Activated B cell treated with CpG ODN at 0.5 μM for 24 hours (primary cell): Measurements from ENCODE around the gene SCAMP5. TPM values are rescaled to one million over a fixed set of nuclear protein-coding genes. Genes with fewer than 3 reads are reported as not detected.

Experiments
- ATAC-seq: fragments of 200-7000 bp; cut with Tn5 transposase; one replicate; pipeline ENCODE4 v1.10.0; 2021; ENCODE audit warnings: low read depth, mild to moderate bottlenecking, moderate library complexity
- CTCF ChIA-PET: fragments of 350-600 bp; sonication (Branson Sonifier 250); formaldehyde crosslinking; loops from one replicate; lab custom pipeline; 2021; ENCODE audit warnings: antibody characterized with exemption; lab: Charles Lee
- POLR2A ChIA-PET: fragments of 350-600 bp; sonication (Branson Sonifier 250); formaldehyde crosslinking; loops from one replicate; lab custom pipeline; 2021; ENCODE audit warnings: antibody characterized with exemption; lab: Charles Lee
- DNase-seq: peaks from one replicate; pipeline ENCODE4 v3.0.0; 2022
- H3K27ac Mint-ChIP-seq: one replicate; pipeline ENCODE4 v1.8.0; 2020; ENCODE audit warnings: mixed read lengths
- H3K27me3 Mint-ChIP-seq: one replicate; pipeline ENCODE4 v1.8.0; 2021; ENCODE audit warnings: mixed read lengths
- H3K36me3 Mint-ChIP-seq: one replicate; pipeline ENCODE4 v1.8.0; 2021; ENCODE audit warnings: low read depth, mixed read lengths
- H3K4me1 Mint-ChIP-seq: one replicate; pipeline ENCODE4 v1.8.0; 2021; ENCODE audit warnings: mixed read lengths
- H3K4me3 Mint-ChIP-seq: one replicate; pipeline ENCODE4 v1.8.0; 2020; ENCODE audit warnings: mild to moderate bottlenecking, mixed read lengths
- H3K9me3 Mint-ChIP-seq: one replicate; pipeline ENCODE4 v1.8.0; 2020; ENCODE audit warnings: mixed read lengths
- intact Hi-C: fragments of 100-400 bp; cut with micrococcal nuclease; formaldehyde crosslinking; loops from one replicate; pipeline ENCODE4 v1.15.1; 2024
- total RNA-seq: library from RNA; stranded (reverse); gene quantifications from 2 replicates; pipeline ENCODE4 v1.2.3, GENCODE V29; 2022
- TF ChIP-seq, protein P1 (sequence below): fragments of 200-600 bp; IDR thresholded peaks from one replicate; pipeline ENCODE4 v1.8.0; 2022; ENCODE audit warnings: antibody characterized with exemption, mild to moderate bottlenecking

The SCAMP5 gene
- total RNA-seq, 1 donor from 2014 or later = 0.62 TPM

DNA sequence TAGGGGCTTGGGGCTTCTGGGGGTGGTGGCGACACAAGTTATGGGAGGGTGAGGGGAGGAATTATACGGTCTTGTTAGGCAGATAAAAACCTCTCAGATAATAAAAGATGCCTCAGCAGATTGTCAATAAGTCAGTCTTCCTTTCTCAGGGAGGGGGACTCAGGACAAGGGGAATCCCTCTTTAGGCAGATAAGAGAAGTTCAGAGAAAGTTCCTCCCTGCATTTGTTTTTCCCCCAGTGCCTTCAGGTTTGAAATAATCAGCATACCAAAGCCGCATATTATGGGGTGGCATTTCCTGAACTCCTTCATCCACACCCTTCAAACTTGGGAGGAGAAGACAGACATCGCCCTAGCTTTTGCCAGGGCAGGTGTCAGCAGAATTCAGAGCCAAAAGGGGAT, 36.5 kb downstream of the SCAMP5 start:
- DNase-seq (no peak), ATAC-seq (no peak)
- H3K9me3 Mint-ChIP-seq = no peaks in the 10 kb centered on the region
- POLR2A ChIA-PET = interaction anchor here (0.8 to 2.1 kb wide), 4 partner anchors 11 to 172 kb away, joined by 3 to 6 read pairs (median 5); partner anchors contain the start of gene C15orf39
- H3K27ac Mint-ChIP-seq = no peak overlapping the region
- peaks cover 20% of the 10 kb centered on the region for H3K4me1 Mint-ChIP-seq
- H3K27me3 Mint-ChIP-seq = no peaks in the 10 kb centered on the region
- CTCF ChIA-PET = interaction anchor here (1.3 to 4.0 kb wide), 2 partner anchors 11 to 173 kb away, joined by 5 to 62 read pairs; no protein-coding TSS in a partner anchor
- H3K4me3 Mint-ChIP-seq = no peak overlapping the region
- TF ChIP-seq, protein P1, sequence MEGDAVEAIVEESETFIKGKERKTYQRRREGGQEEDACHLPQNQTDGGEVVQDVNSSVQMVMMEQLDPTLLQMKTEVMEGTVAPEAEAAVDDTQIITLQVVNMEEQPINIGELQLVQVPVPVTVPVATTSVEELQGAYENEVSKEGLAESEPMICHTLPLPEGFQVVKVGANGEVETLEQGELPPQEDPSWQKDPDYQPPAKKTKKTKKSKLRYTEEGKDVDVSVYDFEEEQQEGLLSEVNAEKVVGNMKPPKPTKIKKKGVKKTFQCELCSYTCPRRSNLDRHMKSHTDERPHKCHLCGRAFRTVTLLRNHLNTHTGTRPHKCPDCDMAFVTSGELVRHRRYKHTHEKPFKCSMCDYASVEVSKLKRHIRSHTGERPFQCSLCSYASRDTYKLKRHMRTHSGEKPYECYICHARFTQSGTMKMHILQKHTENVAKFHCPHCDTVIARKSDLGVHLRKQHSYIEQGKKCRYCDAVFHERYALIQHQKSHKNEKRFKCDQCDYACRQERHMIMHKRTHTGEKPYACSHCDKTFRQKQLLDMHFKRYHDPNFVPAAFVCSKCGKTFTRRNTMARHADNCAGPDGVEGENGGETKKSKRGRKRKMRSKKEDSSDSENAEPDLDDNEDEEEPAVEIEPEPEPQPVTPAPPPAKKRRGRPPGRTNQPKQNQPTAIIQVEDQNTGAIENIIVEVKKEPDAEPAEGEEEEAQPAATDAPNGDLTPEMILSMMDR = no peak
- H3K36me3 Mint-ChIP-seq = peaks cover 2% of the 10 kb centered on the region
- intact Hi-C loops = no loop called here

- ChIA-PET CTCF (interaction anchor here (1.3 kb wide), 1 partner anchor 10 kb away, joined by 5 read pairs; no protein-coding TSS in a partner anchor), POLR2A (interaction anchor here (0.8 to 2.1 kb wide), 3 partner anchors 18 to 172 kb away, joined by 5 to 6 read pairs (median 5); partner anchors contain the start of gene C15orf39)
- Mint-ChIP-seq H3K4me1 (peaks cover 20% of the 10 kb centered on the region), H3K36me3 (peaks cover 2% of the 10 kb centered on the region), H3K9me3 (no peaks in the 10 kb centered on the region), H3K4me3 (no peak overlapping the region), H3K27ac (no peak overlapping the region), H3K27me3 (no peaks in the 10 kb centered on the region)
- ATAC-seq = no peak
- TF ChIP-seq, protein P1 = no peak
- DNase-seq = no peak
- intact Hi-C loops = no loop called here
These were observed 37.0 kb downstream of the SCAMP5 start for GRCh38 chr15:75032395-75032794.

DNA sequence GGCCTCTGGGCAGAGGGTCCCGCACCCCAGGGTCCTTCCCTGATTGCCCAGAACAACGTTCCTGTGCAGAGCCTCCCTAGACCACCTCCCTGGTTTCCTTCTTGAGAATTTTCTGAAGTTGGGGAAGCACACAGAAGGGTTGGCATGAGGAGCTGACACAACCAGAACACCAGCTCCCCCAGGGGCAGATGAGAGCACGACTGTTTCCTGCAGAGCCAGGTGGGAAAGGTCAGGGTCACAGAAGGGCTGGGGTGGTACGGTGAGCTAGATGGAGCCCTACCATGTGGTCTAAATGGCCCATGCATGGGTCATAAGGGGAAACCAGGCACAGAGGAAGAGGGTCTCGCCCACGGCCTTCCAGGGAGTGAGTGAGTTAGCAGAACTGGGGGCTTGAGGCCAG, 38.4 kb downstream of the SCAMP5 start:
- CTCF ChIA-PET = interaction anchor here (1.0 to 2.9 kb wide), 5 partner anchors 9 to 170 kb away, joined by 3 to 18 read pairs (median 4); partner anchors contain the start of gene C15orf39
- POLR2A ChIA-PET = interaction anchor here (1.0 to 1.2 kb wide), 2 partner anchors 9 to 10 kb away, joined by 3 to 5 read pairs; no protein-coding TSS in a partner anchor
- Mint-ChIP-seq H3K4me1 (peaks cover 23% of the 10 kb centered on the region), H3K36me3 (peaks cover 2% of the 10 kb centered on the region), H3K4me3 (no peak overlapping the region), H3K27me3 (no peaks in the 10 kb centered on the region), H3K9me3 (no peaks in the 10 kb centered on the region), H3K27ac (no peak overlapping the region)
- ATAC-seq (no peak), DNase-seq (no peak)
- TF ChIP-seq, protein P1 = no peak
- intact Hi-C loops = no loop called here

- no peak for DNase-seq
- peaks cover 20% of the 10 kb centered on the region for H3K4me1 Mint-ChIP-seq
- no peaks in the 10 kb centered on the region for H3K27me3 Mint-ChIP-seq
- no peaks in the 10 kb centered on the region for H3K9me3 Mint-ChIP-seq
- no peak for ATAC-seq
- H3K4me3 Mint-ChIP-seq = no peak overlapping the region
- ChIA-PET CTCF (interaction anchor here (1.1 to 2.9 kb wide), 3 partner anchors 8 to 170 kb away, joined by 4 to 18 read pairs (median 7); partner anchors contain the start of gene C15orf39), POLR2A (interaction anchor here (1.0 to 1.3 kb wide), 3 partner anchors 8 to 181 kb away, joined by 3 to 5 read pairs (median 3); no protein-coding TSS in a partner anchor)
- TF ChIP-seq, protein P1 = no peak
- intact Hi-C loops = no loop called here
- no peak overlapping the region for H3K27ac Mint-ChIP-seq
- no peaks in the 10 kb centered on the region for H3K36me3 Mint-ChIP-seq
These were observed 39.3 kb downstream of the SCAMP5 start for GRCh38 chr15:75034615-75035014.

DNA sequence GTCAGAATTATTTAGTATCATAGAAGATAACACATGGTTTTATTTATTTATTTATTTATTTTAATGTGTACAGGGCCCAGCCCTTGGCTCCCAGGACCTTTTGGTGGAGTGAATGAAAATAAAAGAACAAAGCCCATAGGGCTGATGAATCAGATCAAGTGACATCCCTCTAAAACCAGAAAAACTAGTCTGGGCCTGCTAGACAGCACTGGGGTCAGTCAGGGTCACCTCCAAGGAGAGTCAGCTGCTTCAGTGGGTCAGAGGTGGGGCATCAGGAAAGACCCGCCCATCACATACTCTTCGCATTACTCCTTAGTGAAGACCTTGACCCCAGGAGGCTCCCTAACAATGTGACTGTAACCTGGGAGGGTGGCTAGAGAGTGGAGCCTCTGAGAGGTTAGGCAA, 40.9 kb downstream of the SCAMP5 start:
- no peak overlapping the region for H3K4me3 Mint-ChIP-seq
- DNase-seq = no peak
- TF ChIP-seq, protein P1 = no peak
- H3K36me3 Mint-ChIP-seq = no peaks in the 10 kb centered on the region
- POLR2A ChIA-PET = interaction anchor here (1.0 to 1.7 kb wide), 2 partner anchors 165 to 168 kb away, joined by 3 to 7 read pairs; partner anchors contain the start of gene C15orf39
- no peaks in the 10 kb centered on the region for H3K27me3 Mint-ChIP-seq
- ATAC-seq = no peak
- CTCF ChIA-PET = interaction anchor here (0.9 to 2.5 kb wide), 2 partner anchors 167 to 170 kb away, joined by 3 to 10 read pairs; no protein-coding TSS in a partner anchor
- no peak overlapping the region for H3K27ac Mint-ChIP-seq
- H3K4me1 Mint-ChIP-seq = peaks cover 20% of the 10 kb centered on the region
- H3K9me3 Mint-ChIP-seq = no peaks in the 10 kb centered on the region
- intact Hi-C loops = no loop called here
